Measurements from ENCODE around the gene AP5Z1. TPM values are rescaled to one million over a fixed set of nuclear protein-coding genes. Genes with fewer than 3 reads are reported as not detected.
A peak's percentile ranks its signal among the peaks of the same experiment; 100 is the strongest.

AP5Z1 gene
- total RNA-seq, 1 donor from 2014 or later: 21.4 TPM

DNA sequence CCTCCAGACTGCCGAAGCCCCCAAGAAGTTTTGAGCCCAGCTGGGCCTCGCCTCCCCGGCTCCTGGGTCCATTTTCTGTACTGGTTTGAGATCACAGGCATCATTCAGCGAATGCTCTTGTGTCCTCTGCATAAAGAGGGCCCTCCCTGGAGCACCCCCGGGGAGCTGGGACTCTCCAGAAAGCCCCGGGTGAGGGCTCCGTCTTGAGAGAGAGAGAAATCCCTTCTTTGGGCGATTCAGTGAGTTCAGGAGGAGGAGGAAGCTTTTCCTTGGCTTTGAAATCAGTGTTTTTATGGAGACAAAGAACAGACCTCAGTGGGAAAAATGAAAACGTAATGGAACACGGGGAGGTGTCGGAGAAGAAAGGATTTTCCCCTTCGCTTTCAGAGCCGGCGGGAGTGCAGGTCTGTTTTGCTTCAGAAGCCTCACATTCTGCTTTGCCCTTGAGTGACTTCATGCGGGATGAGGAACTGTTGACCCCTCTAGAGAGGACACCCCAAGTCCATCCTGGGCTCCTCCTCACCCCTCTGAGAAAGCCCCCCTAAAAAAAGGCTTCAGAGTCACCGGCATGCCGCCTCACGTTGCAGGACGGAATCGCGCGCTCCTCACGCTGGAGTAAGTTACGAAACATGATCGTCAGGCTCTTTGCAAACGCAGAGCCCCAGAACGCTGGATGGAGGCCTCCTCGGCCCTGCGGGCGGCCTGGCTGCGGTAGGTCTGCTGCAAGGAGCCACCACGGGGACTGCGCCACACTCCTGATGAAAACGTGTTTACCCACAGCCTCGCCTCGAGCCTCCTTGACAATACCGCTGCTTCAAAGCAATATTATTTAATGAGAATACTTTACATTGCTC, 8.5 kb upstream of the AP5Z1 start:
- DNase-seq (ENCODE audit: low spot score): peak; percentile 94

DNA sequence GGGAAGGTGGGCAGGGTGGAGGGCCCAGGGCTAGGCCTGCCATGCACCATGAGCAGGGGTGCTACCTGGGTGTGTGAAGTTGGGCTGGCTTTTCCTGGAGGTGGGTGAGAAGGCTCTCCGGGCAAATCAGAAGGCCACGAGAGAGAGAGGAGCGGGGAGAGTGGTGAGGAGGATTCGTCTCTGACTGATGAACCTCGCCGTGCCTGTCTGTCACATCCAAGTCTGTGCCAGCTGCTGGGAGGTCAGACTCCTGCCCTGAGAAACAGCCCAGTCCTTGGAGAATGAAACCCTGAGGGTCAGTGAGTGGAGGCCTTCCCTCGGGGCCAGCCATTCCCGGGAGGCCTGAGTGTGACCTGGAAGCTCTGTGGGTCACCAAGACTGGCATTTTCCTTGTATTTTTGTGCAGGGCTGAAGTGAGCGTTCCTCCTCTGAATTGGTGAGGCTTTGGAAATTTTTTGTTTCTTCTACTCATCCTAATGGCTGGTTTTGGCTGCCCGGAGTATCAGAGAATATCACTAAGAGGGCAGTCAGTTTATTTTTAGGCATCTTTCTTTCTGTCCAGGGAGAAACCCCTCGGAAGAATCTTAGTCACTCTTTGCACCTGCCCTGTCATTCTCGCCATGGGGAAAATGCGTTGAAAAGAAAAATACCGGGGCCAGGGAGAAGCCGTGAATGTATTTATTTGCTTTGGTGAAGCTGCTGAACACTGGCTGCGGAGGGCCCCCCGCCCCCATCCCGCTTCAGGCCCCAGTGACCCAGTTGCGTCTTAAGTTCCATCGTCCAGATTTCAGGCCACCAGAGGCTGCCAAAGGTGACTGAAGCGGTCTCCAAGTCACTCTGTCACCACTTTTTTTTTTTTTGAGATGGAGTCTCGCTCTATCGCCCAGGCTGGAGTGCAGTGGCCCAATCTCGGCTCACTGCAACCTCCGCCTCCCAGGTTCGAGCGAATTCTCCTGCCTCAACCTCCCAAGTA, 6.5 kb upstream of the AP5Z1 start:
- no peak for DNase-seq (ENCODE audit: low spot score)

DNA sequence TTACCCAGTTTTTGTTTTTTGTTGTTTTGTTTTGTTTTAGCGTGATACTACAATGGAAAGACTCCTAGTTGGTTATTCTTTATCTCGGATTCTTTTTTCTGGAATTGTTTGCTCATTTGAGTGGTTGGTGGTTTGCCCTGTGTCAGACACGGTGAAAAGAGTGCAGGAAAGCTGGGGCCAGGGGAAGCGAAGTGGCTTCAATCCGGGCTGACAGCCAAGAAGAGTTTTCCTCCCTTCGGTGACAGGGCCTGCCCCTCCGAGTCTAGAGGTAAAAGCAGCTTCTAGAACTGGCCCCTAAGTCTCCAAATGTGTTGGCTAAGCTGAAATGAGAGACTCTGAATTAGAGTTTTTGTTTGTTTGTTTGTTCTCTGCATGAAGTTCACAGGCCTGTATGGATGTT, 5.7 kb upstream of the AP5Z1 start:
- peak; percentile 14 for DNase-seq (ENCODE audit: low spot score)

DNA sequence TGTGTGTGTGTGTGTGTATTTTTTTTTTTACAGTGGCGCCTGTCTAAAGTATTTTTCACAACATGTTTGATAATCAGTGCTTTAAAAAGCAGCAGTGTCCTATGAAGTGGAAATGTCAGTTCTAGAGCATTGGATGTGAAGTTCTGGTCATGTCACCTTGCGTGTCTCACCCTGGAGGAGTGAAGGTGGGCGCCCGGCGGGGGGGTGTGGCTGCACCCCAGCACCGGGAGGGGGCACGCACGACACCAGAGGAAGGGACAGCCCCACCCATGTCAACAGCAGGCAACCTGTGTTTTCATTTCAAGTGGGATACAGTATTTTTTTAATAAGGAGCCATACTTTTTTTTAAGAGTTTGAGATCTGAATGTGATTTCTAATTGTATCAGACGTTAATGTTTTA, 4.5 kb upstream of the AP5Z1 start:
- no peak for DNase-seq (ENCODE audit: low spot score)

DNA sequence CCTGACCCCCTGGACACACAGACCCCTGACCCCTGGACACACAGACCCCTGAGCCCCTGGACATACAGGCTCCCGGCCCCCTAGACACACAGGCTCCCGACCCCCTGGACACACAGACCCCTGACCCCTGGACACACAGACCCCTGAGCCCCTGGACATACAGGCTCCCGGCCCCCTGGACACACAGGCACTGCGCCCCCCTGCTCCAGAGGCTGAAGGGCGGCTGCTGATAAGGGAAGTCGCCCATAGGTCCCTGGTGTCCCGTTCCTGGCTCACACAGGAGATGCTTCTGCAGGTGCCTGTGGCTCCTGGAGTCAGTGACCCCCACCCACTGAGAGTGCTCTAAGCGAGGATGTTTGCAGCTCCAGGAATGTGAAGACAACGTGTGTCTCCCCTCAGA, 3.7 kb upstream of the AP5Z1 start:
- DNase-seq (ENCODE audit: low spot score): no peak

DNA sequence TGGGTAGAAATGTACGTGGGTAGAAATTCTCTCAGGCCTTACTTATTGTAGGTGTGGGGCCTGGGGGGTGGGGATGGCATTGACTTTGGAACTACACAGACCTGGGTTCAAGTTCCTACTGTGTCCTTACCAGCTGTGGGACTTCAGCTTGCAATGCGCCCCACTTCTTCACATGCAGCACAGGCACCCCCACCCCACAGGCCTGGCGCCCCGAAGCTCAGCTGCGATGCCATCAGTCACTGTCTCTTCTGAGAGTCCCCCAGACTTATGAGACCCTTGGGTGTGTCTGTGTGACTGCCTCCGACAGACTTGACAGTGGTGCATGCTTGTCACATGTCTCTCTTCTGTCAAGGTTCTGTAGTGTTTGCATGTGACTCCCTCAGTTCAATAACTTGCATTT, 3.1 kb upstream of the AP5Z1 start:
- no peak for DNase-seq (ENCODE audit: low spot score)

DNA sequence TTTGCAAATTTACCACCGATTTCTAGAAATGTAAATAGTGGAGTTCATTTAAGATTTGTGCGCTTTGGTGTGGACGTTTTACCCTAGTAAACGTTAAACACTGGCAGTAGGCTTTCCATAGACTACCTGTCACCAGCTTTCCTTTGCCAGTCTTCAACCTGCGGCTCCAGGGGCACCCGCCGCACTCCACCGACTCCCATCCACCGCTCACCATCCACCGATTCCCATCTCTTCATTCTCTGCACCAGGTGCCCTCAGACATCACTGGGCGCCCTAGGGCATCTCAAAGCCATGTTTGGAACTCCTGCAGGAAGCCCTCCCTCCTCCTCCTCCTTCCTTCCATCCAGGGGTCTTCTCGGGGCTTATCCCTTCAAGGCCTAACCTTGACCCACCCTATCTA, 1.4 kb upstream of the AP5Z1 start:
- DNase-seq (ENCODE audit: low spot score): no peak

DNA sequence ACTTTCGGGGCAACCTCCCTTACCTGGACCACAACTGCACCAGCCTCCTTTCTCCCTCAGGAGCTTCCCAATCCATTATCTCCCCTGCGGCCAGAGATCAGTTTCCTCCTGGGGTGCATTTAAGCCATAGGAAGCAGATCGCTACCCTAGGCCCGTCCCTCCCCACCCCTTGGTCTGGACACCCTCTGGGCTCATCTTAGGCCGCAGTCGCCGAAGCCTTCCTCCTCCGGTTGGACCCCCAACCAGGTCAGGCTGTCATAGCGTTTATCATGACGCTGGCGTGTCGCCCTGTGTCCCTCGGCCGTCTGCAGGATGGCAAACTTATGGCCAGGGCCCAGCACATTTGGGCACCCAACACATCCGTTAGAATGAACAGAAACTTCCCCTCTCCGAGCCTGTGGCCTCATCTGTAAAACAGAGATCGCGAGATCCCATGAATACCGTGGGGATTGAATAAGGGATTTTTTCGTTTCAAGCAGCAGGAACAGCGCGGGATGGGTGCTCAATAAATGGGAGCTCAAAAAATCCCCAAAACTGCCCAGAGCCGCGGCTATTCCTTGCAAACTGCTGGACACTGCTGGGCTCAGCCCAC, 669 bp upstream of the AP5Z1 start:
- no peak for DNase-seq (ENCODE audit: low spot score)

DNA sequence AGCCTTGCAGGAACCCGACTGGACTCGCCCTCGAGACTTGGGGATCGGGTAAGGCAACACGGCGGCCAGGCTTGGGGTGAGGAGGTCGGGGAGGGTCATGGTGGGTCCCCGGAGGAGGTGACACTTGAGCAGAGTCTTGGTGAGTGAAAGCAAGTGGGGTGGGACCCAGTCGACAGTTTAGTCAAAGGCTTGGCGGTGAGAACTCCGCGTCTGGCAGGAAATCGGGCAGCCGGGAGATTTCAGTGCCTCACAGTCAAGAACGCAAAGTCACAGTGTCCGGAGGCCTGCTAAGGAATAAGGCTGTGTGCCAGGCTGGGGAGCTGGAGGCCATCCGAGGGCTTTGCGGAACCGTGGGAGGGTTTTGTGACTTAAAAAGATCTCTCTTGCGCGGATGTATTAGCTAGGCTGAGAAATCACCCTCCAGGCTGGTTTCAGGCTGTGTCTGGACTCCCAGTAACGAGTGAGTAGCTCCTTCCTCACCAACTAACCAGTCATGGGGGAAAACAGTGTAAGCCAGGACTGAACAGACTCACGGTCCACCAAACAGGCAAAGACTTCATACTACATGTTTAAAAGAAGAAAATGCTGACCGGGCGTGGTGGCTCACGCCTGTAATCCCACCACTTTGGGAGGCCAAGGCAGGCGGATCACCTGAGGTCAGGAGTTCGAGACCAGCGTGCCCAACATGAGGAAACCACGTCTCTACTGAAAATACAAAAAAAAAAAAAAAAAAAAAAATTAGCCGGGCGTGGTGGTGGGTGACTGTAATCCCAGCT, 613 bp downstream of the AP5Z1 start:
- DNase-seq (ENCODE audit: low spot score): peak; percentile 53

DNA sequence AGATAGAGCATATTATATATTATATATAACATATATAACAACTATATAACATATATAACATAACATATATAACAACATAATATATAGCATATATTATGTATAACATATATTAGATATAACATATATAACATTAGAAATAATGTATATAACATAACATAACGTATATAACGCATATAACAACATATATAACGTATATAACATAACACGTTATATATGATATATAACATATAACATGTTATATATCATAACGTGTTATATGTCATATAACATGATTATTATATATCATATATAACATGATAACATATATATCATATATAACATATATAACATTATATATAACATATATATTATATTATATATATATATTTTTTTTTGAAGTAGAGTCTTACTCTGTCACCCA, 3.7 kb downstream of the AP5Z1 start:
- DNase-seq (ENCODE audit: low spot score): no peak

DNA sequence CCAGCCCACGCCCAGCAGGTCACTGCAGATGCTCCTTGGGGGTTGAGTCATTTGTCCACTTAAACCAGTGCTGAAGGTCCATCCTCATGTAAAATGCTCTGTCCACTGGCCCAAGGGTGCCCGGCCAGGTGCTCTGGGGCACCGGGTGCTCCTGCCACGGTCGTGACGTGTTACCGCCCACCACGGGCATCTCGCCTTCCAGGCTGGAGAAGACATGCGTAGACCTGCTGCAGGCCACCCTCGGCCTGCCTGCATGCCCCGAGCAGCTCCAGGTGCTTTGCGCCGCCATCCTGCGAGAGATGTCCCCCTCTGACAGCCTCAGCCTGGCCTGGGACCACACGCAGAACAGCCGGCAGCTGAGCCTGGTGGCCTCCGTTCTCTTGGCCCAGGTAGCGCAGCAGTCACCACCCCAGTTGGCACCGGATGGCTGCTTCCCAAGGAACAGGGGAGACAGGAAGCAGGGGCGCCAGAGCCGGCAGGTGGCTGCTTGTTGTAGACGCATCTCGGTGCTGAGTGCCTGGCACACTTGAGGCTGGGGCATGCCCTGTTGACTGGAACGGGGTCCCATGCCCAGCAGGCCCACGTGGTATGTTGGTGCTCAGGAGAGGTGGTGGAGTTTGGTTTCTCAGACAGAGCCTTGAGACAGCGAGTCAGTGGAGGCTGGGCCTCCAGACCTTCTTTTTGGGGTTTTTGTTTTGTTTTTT, 6.1 kb downstream of the AP5Z1 start:
- DNase-seq (ENCODE audit: low spot score): no peak

DNA sequence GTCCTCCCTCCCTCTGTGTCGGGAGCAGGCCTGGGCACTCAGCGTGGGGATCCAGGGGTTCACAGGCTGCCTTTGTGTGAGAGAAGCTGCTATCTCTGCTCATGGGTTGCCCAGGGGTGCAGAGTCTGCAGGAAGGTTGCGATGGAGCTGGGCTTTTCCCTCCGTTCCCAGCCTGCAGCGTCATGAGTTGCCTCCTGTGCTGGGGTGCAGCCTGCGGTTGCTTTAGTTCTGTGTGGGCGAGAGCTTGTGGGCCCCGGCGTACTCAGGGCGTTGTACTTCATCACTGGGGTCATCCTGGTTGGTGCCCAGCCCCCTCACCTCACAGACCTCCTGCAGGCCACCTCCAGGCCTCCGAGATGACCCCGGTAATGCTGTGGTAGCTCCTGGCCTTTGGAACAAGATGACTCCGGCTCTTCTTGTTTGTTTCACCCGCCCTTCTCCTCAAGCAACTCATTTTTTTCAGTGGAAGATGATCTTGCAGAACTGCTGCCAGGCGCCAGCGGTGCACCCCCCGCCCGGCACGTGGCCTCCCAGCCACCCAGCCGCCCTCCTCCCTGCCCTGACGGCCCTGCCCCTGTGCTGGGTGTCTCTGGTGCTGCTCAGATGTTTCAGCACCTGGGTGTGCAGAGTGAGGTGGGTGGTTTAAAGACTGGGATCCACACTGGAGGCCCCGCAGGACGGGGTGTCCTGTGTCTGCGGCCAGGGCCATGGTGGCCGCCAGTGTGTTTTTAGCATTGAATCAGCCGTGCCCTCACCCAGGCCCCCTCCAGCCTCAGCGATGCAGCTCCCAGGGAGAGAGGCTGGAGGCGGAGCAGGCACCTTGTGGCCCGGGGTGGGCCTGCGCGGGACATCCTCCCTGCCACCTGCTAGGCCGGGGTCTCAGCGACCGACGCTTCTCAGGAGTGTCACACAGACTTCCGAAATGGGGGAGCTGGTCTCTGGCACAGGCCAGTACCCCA, 7.2 kb downstream of the AP5Z1 start:
- DNase-seq (ENCODE audit: low spot score): no peak

DNA sequence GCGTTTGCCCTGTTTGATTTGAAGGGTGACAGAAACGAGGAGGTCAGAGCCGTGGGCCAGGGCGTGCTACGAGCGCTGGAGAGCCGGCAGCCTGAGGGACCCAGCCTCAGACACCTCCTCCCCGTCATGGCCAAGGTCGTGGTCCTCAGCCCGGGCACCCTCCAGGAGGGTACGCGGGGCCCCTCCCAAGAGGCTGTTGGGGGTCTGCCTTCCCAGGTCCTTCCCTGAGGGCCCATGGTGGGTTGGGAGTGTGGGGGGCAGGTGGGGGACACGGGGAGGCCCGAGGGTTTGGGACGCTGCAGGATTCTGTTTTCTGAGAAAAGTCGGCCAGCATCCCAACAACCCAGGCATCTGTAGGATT, 7.8 kb downstream of the AP5Z1 start:
- no peak for DNase-seq (ENCODE audit: low spot score)

DNA sequence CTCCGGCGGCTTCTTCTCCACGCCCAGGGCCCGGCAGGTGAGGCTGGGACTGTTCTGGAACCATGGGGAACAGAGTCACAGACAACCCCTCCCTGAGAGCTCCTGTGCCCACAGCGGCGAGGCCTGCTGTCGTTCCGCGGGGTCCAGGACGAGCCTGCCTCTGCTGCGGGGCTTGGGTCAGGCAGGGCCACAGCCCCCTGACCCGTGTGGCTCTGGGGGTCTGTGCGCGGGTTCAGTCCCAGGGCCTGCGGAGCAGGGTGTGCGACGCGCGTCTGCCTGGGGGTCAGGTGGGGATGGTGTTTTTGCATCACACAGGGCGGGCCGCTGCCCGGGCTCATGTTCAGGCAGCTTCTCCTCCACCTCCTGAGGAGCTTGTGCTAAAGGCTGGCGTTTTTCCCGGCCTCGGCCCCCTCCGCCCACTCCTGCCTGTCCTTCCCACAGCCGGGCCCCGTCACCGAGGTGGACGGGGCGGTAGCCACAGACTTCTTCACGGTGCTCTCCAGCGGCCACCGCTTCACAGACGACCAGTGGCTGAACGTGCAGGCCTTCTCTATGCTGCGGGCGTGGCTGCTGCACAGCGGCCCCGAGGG, 8.4 kb downstream of the AP5Z1 start:
- no peak for DNase-seq (ENCODE audit: low spot score)

DNA sequence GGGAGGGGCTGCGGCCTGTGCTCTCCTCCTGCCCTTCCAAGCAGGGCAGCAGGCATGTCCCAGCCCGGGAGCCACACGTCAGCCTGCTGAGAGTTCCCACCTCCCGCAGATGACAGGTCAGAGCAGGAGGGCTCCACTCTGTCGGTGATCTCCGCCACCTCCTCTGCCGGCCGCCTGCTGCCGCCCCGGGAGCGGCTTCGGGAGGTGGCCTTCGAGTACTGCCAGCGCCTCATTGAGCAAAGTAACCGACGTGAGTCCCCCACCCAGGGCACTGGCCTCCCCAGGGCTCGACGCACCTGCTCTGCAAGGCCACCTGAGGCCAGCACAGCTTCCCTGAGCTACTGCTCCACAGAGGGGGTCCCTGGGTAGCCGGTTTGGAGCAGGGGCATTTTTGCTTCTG, 9.4 kb downstream of the AP5Z1 start:
- no peak for DNase-seq (ENCODE audit: low spot score)

DNA sequence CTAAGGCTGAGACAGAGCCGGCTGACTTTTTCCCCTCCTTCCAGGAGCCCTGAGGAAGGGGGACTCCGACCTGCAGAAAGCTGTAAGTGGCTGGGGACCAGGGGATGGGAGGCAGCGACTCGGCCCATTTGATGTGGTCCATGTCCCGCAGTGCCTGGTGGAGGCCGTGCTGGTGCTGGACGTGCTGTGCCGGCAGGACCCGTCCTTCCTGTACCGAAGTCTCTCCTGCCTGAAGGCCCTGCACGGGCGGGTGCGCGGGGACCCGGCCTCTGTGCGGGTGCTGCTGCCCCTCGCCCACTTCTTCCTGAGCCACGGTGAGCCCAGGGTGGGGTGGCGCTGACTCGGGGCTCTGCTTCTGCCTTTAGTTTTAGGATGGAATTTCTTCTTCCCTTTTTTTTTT, 9.9 kb downstream of the AP5Z1 start:
- DNase-seq (ENCODE audit: low spot score): no peak

DNA sequence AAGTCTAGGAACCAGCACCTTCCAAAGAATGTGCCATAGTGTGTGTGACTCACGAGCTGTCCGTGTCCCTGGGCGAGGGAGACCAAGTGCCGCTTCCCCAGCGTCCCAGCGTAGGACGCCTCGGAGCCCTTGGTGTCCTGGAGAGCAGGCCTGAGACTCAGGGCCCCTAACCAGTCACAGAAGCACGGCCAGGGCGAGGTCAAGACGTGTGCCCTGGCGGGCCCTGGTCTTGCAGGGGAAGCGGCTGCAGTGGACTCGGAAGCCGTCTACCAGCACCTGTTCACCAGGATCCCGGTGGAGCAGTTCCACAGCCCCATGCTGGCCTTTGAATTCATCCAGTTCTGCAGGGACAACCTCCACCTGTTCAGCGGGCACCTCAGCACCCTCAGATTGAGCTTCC, 10.6 kb downstream of the AP5Z1 start:
- no peak for DNase-seq (ENCODE audit: low spot score)

DNA sequence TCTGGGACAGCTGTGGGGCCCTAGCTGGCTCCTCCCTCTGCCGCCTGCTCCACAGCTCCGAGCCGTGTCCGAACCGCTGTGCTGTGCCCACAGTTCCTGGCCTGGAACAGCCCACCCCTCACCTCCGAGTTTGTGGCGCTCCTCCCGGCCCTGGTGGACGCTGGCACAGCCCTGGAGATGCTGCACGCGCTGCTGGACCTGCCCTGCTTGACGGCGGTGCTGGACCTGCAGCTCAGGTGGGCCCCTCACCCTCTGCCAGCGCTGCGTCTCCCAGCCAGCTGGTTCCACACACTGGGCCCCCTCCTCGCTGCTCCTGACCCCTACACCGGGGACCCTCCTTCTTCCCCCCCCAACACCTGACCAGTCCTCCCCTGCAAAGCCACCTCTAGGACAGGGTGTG, 12.1 kb downstream of the AP5Z1 start:
- DNase-seq (ENCODE audit: low spot score): no peak

DNA sequence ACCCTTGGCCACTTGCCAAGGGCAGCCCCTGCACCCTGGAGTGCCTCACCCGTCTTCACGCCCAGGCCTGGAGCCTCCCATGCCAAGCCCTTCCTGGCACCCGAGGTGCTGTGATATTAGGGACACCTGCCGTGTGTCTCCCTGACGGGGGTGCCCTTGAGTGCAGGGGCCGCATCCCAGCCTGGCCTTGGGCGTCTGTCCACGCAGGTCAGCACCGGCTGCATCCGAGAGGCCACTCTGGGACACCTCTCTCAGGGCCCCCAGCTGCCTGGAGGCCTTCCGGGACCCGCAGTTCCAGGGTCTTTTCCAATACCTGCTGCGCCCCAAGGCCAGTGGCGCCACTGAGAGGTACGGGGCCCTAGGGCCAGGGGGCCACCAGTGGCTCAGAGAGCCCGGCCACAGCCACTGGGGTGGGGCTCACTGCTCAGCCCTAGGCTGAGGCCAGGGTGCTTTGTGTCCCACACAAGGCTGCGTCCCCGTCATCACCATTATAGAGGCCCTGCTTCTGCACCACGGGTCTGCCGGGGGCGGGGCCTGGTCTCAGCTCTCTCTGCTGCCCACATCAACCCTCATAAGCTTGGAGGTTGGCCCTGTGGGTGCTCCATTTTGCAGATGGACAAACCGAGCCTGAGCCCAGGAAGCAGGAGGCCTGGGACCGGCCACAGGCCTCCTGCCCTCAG, 12.7 kb downstream of the AP5Z1 start:
- DNase-seq (ENCODE audit: low spot score): no peak

Data from umbilical cord (tissue), 2 donors.